Nephron (organoid): ENCODE results near the gene ENDOV.

Source experiments
- H3K27ac Mint-ChIP-seq, 3 experiments: 2 replicates each; pipeline ENCODE4 v1.8.0; 2020; ENCODE audit warnings: mixed read lengths in 3 of 3, mild to moderate bottlenecking in 2 of 3, moderate library complexity in 1 of 3
- H3K27me3 Mint-ChIP-seq: 2 replicates; pipeline ENCODE4 v1.8.0; 2021; ENCODE audit warnings: low read depth, mild to moderate bottlenecking, moderate library complexity, mixed read lengths
- H3K36me3 Mint-ChIP-seq: 2 replicates; pipeline ENCODE4 v1.8.0; 2020; ENCODE audit warnings: low read depth, mixed read lengths
- H3K4me1 Mint-ChIP-seq: 2 replicates; pipeline ENCODE4 v1.8.0; 2020; ENCODE audit warnings: mixed read lengths
- H3K4me3 Mint-ChIP-seq, 3 experiments: 2 replicates each; pipeline ENCODE4 v1.8.0; 2020; ENCODE audit warnings: mild to moderate bottlenecking in 3 of 3, mixed read lengths in 3 of 3, moderate library complexity in 2 of 3
- H3K9me3 Mint-ChIP-seq: 2 replicates; pipeline ENCODE4 v1.8.0; 2020; ENCODE audit warnings: mixed read lengths
- TF ChIP-seq, protein P1 (sequence below), 3 experiments: fragments of 200-600 bp; sonication (generic); IDR thresholded peaks; one replicate each; pipeline ENCODE4 v1.5.0; 2021; ENCODE audit warnings: antibody characterized with exemption in 3 of 3; ENCODE audit not compliant: unreplicated experiment in 3 of 3

Gene ENDOV

DNA sequence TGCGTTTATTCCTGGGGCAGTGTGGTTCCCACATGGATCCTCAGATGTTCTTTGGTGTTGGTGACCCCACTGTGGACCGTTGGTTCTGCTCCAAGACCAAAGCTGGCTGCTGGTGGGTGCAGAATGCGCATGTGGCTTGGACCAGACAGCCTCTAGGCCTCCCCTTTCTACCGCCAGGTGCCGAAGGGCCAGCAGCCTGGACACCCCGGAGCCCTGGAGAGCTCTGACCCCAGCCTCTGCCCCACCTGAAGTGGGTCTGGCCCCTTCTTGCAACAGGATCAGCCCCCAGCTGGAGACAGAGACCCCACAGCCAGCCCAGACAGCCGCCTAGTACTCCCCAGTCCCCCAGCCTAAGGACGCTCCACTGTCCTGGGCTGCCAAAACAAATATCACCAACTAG is 43.0 kb downstream of the ENDOV start:
- Mint-ChIP-seq H3K36me3 (no peaks in the 10 kb centered on the region), H3K9me3 (no peaks in the 10 kb centered on the region), H3K27ac (peak overlapping the region in 1 of 3 experiments; percentile 28), H3K27me3 (peaks cover 49% of the 10 kb centered on the region), H3K4me3 (peak overlapping the region in 2 of 3 experiments; percentile 25 to 58), H3K4me1 (peaks cover 57% of the 10 kb centered on the region)
- TF ChIP-seq, protein P1, sequence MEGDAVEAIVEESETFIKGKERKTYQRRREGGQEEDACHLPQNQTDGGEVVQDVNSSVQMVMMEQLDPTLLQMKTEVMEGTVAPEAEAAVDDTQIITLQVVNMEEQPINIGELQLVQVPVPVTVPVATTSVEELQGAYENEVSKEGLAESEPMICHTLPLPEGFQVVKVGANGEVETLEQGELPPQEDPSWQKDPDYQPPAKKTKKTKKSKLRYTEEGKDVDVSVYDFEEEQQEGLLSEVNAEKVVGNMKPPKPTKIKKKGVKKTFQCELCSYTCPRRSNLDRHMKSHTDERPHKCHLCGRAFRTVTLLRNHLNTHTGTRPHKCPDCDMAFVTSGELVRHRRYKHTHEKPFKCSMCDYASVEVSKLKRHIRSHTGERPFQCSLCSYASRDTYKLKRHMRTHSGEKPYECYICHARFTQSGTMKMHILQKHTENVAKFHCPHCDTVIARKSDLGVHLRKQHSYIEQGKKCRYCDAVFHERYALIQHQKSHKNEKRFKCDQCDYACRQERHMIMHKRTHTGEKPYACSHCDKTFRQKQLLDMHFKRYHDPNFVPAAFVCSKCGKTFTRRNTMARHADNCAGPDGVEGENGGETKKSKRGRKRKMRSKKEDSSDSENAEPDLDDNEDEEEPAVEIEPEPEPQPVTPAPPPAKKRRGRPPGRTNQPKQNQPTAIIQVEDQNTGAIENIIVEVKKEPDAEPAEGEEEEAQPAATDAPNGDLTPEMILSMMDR (IDR thresholded peaks at IDR 0.05; ENCODE audit: unreplicated experiment in 3 of 3): no peak

DNA sequence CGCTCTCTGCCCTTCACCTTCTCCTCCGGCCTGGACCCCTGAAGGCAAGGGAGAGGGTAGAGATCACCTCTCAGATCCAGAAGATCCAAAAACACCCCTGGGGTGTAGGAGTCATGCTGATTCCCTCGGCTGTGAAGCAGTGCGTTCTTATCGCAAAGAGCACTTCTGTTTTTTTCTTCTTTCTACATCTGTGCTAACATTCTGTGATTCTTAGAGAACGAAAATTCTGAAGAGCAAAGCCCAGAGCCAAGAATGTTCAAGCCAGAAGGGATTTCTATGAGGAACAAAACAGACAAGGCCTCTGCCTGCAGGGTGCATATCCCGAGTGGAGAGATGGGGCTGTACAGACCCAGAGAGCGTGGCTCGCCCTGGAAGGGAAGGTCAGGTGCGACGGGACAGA is 44.3 kb downstream of the ENDOV start:
- peaks cover 52% of the 10 kb centered on the region for H3K27me3 Mint-ChIP-seq
- H3K4me1 Mint-ChIP-seq: peaks cover 50% of the 10 kb centered on the region
- peak overlapping the region in 1 of 3 experiments; percentile 44 for H3K27ac Mint-ChIP-seq
- no peaks in the 10 kb centered on the region for H3K9me3 Mint-ChIP-seq
- TF ChIP-seq, protein P1 (IDR thresholded peaks at IDR 0.05; ENCODE audit: unreplicated experiment in 3 of 3): no peak
- H3K4me3 Mint-ChIP-seq: peak overlapping the region in 1 of 3 experiments; percentile 41
- no peaks in the 10 kb centered on the region for H3K36me3 Mint-ChIP-seq

DNA sequence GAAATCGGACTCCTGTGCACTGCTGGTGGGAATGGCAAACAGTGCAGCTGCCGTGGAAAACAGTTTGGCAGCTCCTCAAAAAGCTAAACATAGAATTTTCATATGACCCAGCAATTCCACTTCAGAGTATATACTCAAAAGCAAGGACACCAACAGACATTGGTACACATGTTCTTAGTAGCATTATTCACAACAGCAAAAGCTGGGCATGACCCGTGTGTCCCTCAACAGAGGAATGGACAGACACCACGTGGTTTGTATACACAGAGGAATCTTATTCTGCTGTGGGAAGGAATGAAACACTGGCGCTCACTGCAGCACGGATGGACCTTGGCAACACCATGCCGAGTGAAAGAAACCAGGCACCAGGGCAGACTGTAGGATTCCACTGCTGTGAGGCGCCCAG is 45.5 kb downstream of the ENDOV start:
- no peaks in the 10 kb centered on the region for H3K9me3 Mint-ChIP-seq

DNA sequence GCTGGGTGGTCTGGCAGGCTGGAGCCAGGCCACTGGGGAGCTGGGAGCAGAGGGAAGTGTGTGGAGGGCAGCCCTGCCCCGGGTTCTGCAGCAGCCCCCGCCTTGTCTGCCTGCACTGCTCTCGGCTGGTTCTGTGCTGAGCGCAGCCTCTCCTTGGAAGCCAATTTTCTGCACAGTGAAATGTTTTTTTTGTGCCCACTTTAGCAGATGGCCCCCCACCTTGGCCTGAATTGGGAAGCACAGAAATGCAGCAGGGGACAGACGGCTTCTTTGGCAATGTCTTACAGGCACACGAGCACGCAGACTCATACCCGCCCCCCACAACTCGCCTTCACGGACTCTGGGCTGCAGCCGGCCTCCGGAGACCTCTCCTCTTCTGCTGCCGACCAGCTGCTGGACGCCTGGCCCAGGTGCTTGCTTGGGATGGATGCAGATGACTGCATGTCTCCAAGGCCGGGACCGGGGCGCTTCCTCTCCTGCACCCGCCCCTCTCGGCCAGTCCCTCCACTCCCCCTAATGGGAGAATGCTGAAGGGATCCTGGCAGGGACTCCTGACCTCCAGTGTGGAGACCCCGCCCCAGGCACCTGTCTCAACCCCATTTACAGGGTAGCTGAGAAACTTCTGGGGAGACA is 46.7 kb downstream of the ENDOV start:
- H3K27ac Mint-ChIP-seq: no peak overlapping the region
- H3K9me3 Mint-ChIP-seq: no peaks in the 10 kb centered on the region
- H3K27me3 Mint-ChIP-seq: peaks cover 68% of the 10 kb centered on the region
- H3K36me3 Mint-ChIP-seq: no peaks in the 10 kb centered on the region
- no peak overlapping the region for H3K4me3 Mint-ChIP-seq
- TF ChIP-seq, protein P1 (IDR thresholded peaks at IDR 0.05; ENCODE audit: unreplicated experiment in 3 of 3): no peak
- peaks cover 43% of the 10 kb centered on the region for H3K4me1 Mint-ChIP-seq

More for the DNA sequence above, 45.5 kb downstream of the ENDOV start:
- H3K36me3 Mint-ChIP-seq: no peaks in the 10 kb centered on the region
- H3K27me3 Mint-ChIP-seq: peaks cover 58% of the 10 kb centered on the region
- TF ChIP-seq, protein P1 (IDR thresholded peaks at IDR 0.05; ENCODE audit: unreplicated experiment in 3 of 3): no peak
- H3K27ac Mint-ChIP-seq: peak overlapping the region in 1 of 3 experiments; percentile 8
- H3K4me1 Mint-ChIP-seq: peaks cover 51% of the 10 kb centered on the region
- H3K4me3 Mint-ChIP-seq: peak overlapping the region in 1 of 3 experiments; percentile 29

DNA sequence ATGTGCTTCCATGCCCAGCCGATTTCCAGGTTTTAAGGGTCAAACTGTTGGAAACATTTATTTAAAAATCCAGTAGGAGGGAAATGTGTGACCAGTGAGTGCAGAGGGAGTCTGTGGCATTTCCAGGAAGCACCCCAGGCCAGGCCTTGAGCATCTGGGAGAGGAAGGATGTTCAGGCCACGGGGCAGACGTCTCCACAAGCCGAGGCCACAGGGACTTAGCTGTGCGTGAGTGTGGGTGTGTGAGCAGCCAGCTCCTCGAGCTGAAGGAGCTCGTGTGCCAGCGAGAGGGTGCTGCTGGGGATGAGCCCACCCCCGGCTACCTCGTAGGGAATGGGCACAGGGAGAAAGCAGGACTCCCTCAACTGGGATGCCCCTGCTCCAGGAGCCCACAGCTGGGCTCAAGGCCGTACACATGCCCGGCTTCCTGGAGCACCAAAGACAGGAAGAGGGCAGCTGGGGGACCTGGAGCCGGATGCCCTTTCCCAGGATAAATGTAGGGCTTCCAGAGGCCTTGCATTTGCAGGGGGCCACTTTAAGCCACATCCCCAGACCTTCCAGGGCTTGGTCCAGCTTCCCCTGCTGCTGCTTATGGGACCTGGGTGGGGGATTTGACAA is 48.9 kb downstream of the ENDOV start:
- H3K4me1 Mint-ChIP-seq: peaks cover 25% of the 10 kb centered on the region
- no peak overlapping the region for H3K4me3 Mint-ChIP-seq
- H3K36me3 Mint-ChIP-seq: no peaks in the 10 kb centered on the region
- H3K9me3 Mint-ChIP-seq: no peaks in the 10 kb centered on the region
- peaks cover 82% of the 10 kb centered on the region for H3K27me3 Mint-ChIP-seq
- no peak overlapping the region for H3K27ac Mint-ChIP-seq
- TF ChIP-seq, protein P1 (IDR thresholded peaks at IDR 0.05; ENCODE audit: unreplicated experiment in 3 of 3): no peak

DNA sequence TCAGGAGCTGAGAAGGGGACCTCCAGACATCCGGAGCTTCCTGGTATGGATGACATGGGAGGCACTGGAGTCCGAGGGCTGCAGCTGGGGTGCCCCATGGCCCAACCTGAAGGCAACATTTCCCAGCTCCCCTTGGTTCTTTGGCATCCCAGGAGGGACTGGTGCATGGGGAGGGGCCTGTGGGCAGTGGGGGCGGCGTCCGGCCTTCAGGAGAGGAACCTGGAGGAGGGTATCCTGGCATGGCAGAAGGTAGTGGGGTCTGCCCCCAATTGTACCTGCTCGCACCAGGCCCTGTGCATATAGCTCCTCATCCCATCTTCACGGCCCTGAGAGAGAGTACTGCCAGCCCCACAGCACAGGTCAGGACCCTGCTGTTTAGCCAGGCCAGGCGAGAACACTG is 49.5 kb downstream of the ENDOV start:
- H3K4me1 Mint-ChIP-seq: peaks cover 19% of the 10 kb centered on the region
- H3K9me3 Mint-ChIP-seq: no peaks in the 10 kb centered on the region
- no peak overlapping the region for H3K4me3 Mint-ChIP-seq
- TF ChIP-seq, protein P1 (IDR thresholded peaks at IDR 0.05; ENCODE audit: unreplicated experiment in 3 of 3): no peak
- no peak overlapping the region for H3K27ac Mint-ChIP-seq
- no peaks in the 10 kb centered on the region for H3K36me3 Mint-ChIP-seq
- peaks cover 83% of the 10 kb centered on the region for H3K27me3 Mint-ChIP-seq
